Thyroid gland (tissue), 4 donors: ENCODE results near the gene CNNM1.

Experiments used
- POLR2A ChIP-seq, 2 donors: fragments of 450-650 bp; IDR thresholded peaks; one replicate each; pipeline ENCODE4 v1.6.1; 2017; ENCODE audit warnings: antibody characterized with exemption in 2 of 2, mild to moderate bottlenecking in 2 of 2, moderate library complexity in 1 of 2
- TF ChIP-seq, protein P1 (sequence below), 6 experiments: fragments of 200-600 bp in 3 of 6; fragments of 450-650 bp in 3 of 6; sonication (generic) in 3 of 6; IDR thresholded peaks; one replicate each; pipeline ENCODE4 v1.5.1; 2016 to 2019; ENCODE audit warnings: antibody characterized with exemption in 6 of 6, mild to moderate bottlenecking in 2 of 6, inconsistent platforms in 1 of 6, moderate library complexity in 1 of 6

DNA sequence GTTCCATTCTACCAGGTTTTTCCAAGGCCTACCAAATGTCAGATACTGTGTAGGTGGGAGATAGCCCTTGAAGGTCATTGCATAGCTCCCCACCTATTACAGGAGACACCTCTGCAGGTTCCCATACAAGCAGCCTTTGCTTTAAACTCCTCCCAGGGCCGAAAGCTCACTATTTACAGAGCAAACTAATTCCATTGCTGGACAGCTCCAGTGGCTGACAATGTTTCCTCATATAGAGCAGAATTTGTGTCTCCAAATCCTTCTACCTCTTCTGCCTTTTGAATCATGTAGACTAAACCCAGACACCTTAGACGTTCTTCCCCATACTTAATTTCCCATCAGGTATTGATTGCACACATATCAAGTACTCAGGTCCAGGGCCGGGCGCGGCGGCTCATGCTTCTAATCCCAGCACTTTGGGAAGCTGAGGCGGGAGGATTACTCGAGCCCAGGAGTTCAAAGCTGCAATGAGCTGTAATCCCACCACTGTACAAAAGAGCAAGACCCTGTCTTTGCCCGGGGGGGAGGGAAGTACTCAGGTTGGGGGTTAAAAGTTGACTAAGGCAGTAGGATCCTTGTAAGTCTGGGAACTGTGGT lies 2.1 kb downstream of the CNNM1 start:
- TF ChIP-seq, protein P1, sequence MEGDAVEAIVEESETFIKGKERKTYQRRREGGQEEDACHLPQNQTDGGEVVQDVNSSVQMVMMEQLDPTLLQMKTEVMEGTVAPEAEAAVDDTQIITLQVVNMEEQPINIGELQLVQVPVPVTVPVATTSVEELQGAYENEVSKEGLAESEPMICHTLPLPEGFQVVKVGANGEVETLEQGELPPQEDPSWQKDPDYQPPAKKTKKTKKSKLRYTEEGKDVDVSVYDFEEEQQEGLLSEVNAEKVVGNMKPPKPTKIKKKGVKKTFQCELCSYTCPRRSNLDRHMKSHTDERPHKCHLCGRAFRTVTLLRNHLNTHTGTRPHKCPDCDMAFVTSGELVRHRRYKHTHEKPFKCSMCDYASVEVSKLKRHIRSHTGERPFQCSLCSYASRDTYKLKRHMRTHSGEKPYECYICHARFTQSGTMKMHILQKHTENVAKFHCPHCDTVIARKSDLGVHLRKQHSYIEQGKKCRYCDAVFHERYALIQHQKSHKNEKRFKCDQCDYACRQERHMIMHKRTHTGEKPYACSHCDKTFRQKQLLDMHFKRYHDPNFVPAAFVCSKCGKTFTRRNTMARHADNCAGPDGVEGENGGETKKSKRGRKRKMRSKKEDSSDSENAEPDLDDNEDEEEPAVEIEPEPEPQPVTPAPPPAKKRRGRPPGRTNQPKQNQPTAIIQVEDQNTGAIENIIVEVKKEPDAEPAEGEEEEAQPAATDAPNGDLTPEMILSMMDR (IDR thresholded peaks at IDR 0.05): no peak
- no peak for TF ChIP-seq POLR2A (IDR thresholded peaks at IDR 0.05)
